Trophoblast cell (in vitro differentiated cells and primary cell): ENCODE measurements around the gene TANGO6.

Experiments
- DNase-seq, 2 donors: peaks; one replicate each; pipeline ENCODE4 v3.0.0-alpha.2; 2016
- H2AFZ ChIP-seq: 2 replicates; pipeline ENCODE4 v1.6.1; 2013; ENCODE audit warnings: low read length, moderate library complexity, mild to moderate bottlenecking; ENCODE audit not compliant: insufficient read depth, poor library complexity
- H2AK5ac ChIP-seq: 2 replicates; pipeline ENCODE4 v1.6.1; 2013; ENCODE audit warnings: mild to moderate bottlenecking, low read length
- H2BK120ac ChIP-seq: 2 replicates; pipeline ENCODE4 v1.6.1; 2013; ENCODE audit warnings: low read length, mild to moderate bottlenecking, moderate library complexity; ENCODE audit not compliant: insufficient read depth, poor library complexity
- H2BK12ac ChIP-seq: 2 replicates; pipeline ENCODE4 v1.6.1; 2013; ENCODE audit warnings: mild to moderate bottlenecking, low read length, moderate library complexity
- H2BK5ac ChIP-seq: 2 replicates; pipeline ENCODE4 v1.6.1; 2013; ENCODE audit warnings: low read length, low read depth, moderate library complexity, mild to moderate bottlenecking; ENCODE audit not compliant: poor library complexity
- H3K14ac ChIP-seq: 2 replicates; pipeline ENCODE4 v1.6.1; 2013; ENCODE audit warnings: mild to moderate bottlenecking, low read length
- H3K18ac ChIP-seq: 2 replicates; pipeline ENCODE4 v1.6.1; 2013; ENCODE audit warnings: mild to moderate bottlenecking, low read length
- H3K23ac ChIP-seq: 2 replicates; pipeline ENCODE4 v1.6.1; 2013; ENCODE audit warnings: low read length
- H3K27ac ChIP-seq: 2 replicates; pipeline ENCODE4 v1.5.1; 2013; ENCODE audit warnings: low read depth, mild to moderate bottlenecking, inconsistent platforms, low read length, moderate library complexity
- H3K27me3 ChIP-seq: 2 replicates; pipeline ENCODE4 v1.6.1; 2013; ENCODE audit warnings: inconsistent platforms, mild to moderate bottlenecking, low read length, moderate library complexity; ENCODE audit not compliant: insufficient read depth
- H3K36me3 ChIP-seq, 2 experiments: 1 replicate in 1 of 2; 2 replicates in 1 of 2; pipeline ENCODE4 v1.6.1; 2013; ENCODE audit warnings: low read length in 2 of 2, mild to moderate bottlenecking in 2 of 2, moderate library complexity in 1 of 2; ENCODE audit not compliant: insufficient read depth in 2 of 2, control insufficient read depth in 1 of 2
- H3K4ac ChIP-seq: 2 replicates; pipeline ENCODE4 v1.6.1; 2013; ENCODE audit warnings: low read depth, mild to moderate bottlenecking, low read length, moderate library complexity
- H3K4me1 ChIP-seq, 2 experiments: 1 replicate in 1 of 2; 2 replicates in 1 of 2; pipeline ENCODE4 v1.6.1; 2013; ENCODE audit warnings: low read length in 2 of 2, mild to moderate bottlenecking in 2 of 2, moderate library complexity in 1 of 2; ENCODE audit not compliant: insufficient read depth in 2 of 2, control insufficient read depth in 1 of 2
- H3K4me2 ChIP-seq: 2 replicates; pipeline ENCODE4 v1.6.1; 2013; ENCODE audit warnings: inconsistent platforms, mild to moderate bottlenecking, low read length, moderate library complexity
- H3K4me3 ChIP-seq: 2 replicates; pipeline ENCODE4 v1.5.1; 2013; ENCODE audit warnings: mild to moderate bottlenecking, low read depth, low read length, inconsistent platforms
- H3K79me1 ChIP-seq: one replicate; pipeline ENCODE4 v1.6.1; 2013; ENCODE audit warnings: low read length
- H3K79me2 ChIP-seq: 2 replicates; pipeline ENCODE4 v1.6.1; 2013; ENCODE audit warnings: low read length, mild to moderate bottlenecking; ENCODE audit not compliant: control insufficient read depth, insufficient read depth, poor library complexity
- H3K9ac ChIP-seq: 2 replicates; pipeline ENCODE4 v1.6.1; 2013; ENCODE audit warnings: mild to moderate bottlenecking, low read length
- H3K9me3 ChIP-seq: 2 replicates; pipeline ENCODE4 v1.6.1; 2013; ENCODE audit warnings: low read depth, mild to moderate bottlenecking, control low read depth, inconsistent platforms, low read length; ENCODE audit not compliant: insufficient read depth
- H4K12ac ChIP-seq: 2 replicates; pipeline ENCODE4 v1.6.1; 2013; ENCODE audit warnings: low read depth, mild to moderate bottlenecking, low read length, moderate library complexity
- H4K8ac ChIP-seq: 2 replicates; pipeline ENCODE4 v1.6.1; 2013; ENCODE audit warnings: low read depth, mild to moderate bottlenecking, low read length, moderate library complexity
- H4K91ac ChIP-seq: one replicate; pipeline ENCODE4 v1.6.1; 2013; ENCODE audit warnings: low read depth, mild to moderate bottlenecking, low read length, moderate library complexity
- WGBS: extraction: QIAGEN DNeasy Blood & Tissue Kit; methylation state at CpG from one replicate; pipeline ENCODE4 v1.1.7; 2013; ENCODE audit warnings: missing lambda C conversion rate; ENCODE audit not compliant: insufficient read length, insufficient coverage; ENCODE audit errors: extremely low coverage; 5-methylcytosine and 5-hydroxymethylcytosine counted together

TANGO6 gene

DNA sequence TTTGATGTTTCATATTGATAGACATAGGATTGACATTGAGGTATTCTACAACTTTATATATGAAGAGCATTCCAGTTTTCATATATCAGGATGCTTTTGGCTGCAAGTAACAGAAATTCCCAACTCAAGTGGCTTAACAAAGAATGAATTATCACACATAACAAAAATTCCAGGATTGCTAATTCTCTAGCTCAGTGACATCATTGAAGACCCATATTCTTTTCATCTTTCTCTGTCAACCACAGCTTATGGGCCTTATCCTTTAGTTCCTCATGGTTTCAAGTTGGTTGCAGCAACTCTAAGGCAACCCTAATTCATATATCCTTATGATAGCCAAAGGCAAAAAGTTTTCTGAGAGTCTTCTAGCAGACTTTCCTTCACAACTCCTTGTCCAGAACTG lies 170.7 kb downstream of the TANGO6 start:
- H3K14ac ChIP-seq, result no peak overlapping the region
- no peaks in the 10 kb centered on the region for H3K36me3 ChIP-seq
- H2AK5ac ChIP-seq, result no peak overlapping the region
- no peak overlapping the region for H3K9ac ChIP-seq
- H4K91ac ChIP-seq, result no peak overlapping the region
- no peak overlapping the region for H2BK120ac ChIP-seq
- H3K23ac ChIP-seq, result no peak overlapping the region
- no peak overlapping the region for H3K18ac ChIP-seq
- no peak overlapping the region for H4K8ac ChIP-seq
- no peaks in the 10 kb centered on the region for H3K79me2 ChIP-seq
- H3K4me2 ChIP-seq, result no peak overlapping the region
- H2AFZ ChIP-seq, result no peak overlapping the region
- H3K4me3 ChIP-seq, result no peak overlapping the region
- H3K79me1 ChIP-seq, result no peaks in the 10 kb centered on the region
- H3K4ac ChIP-seq, result no peak overlapping the region
- DNase-seq, result peak in 1 of 2 donors; percentile 77
- H3K9me3 ChIP-seq, result no peaks in the 10 kb centered on the region
- no peak overlapping the region for H2BK5ac ChIP-seq
- H2BK12ac ChIP-seq, result no peak overlapping the region
- peaks cover 3 to 4% of the 10 kb centered on the region in 2 experiments for H3K4me1 ChIP-seq
- no peak overlapping the region for H3K27ac ChIP-seq
- H3K27me3 ChIP-seq, result no peaks in the 10 kb centered on the region
- no peak overlapping the region for H4K12ac ChIP-seq

- H2AK5ac ChIP-seq, result no peak overlapping the region
- no peak overlapping the region for H3K27ac ChIP-seq
- H3K36me3 ChIP-seq, result no peaks in the 10 kb centered on the region
- H2AFZ ChIP-seq, result no peak overlapping the region
- no peaks in the 10 kb centered on the region for H3K79me1 ChIP-seq
- no peak overlapping the region for H2BK12ac ChIP-seq
- H2BK5ac ChIP-seq, result no peak overlapping the region
- H3K4ac ChIP-seq, result no peak overlapping the region
- H3K79me2 ChIP-seq, result no peaks in the 10 kb centered on the region
- H3K4me1 ChIP-seq, result peaks cover 3 to 4% of the 10 kb centered on the region in 2 experiments
- no peaks in the 10 kb centered on the region for H3K9me3 ChIP-seq
- H2BK120ac ChIP-seq, result no peak overlapping the region
- no peak overlapping the region for H4K91ac ChIP-seq
- H4K12ac ChIP-seq, result no peak overlapping the region
- no peak overlapping the region for H3K4me2 ChIP-seq
- no peak overlapping the region for H3K9ac ChIP-seq
- H3K18ac ChIP-seq, result no peak overlapping the region
- DNase-seq, result no peak
- H4K8ac ChIP-seq, result no peak overlapping the region
- H3K14ac ChIP-seq, result no peak overlapping the region
- no peaks in the 10 kb centered on the region for H3K27me3 ChIP-seq
- H3K23ac ChIP-seq, result no peak overlapping the region
- no peak overlapping the region for H3K4me3 ChIP-seq
These were observed 171.5 kb downstream of the TANGO6 start for GRCh38 chr16:69014811-69015210.

DNA sequence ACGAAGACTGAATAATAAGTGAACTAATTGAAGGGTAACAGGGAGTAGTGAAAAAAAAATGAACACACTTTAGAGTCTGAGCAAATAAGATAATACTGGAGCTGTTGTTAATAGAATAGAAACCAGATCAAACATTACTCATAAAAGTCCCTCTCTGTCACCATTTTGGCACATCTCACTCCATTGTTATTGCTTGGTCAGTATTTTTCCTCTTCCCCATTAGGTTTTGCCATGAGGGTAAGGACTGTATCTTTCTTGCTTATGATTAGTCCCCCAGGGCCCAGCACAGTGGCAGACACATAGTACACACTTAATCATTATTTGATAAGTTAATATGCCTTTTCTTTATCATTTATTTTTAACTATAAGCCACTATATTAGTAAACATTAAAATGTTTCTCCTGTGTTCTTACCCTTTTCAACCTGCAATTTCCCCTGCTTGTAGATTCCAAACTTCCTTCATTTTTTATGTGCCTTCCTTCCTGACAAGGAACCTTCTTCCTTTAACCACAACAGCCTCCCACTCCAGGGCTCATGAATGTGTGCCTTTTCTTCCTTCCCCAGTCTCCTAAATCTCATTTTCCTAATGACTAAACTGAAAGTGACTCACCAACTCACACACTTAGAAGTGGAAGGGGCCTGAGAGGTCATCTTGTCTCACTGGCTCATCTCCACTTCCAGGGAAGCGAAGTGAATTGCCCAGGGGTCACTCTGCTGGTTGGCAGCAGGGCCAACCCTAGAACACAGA lies 173.9 kb downstream of the TANGO6 start:
- no peak overlapping the region for H2AFZ ChIP-seq
- H3K4me3 ChIP-seq, result no peak overlapping the region
- H2AK5ac ChIP-seq, result no peak overlapping the region
- H4K91ac ChIP-seq, result no peak overlapping the region
- no peak overlapping the region for H2BK5ac ChIP-seq
- H3K9ac ChIP-seq, result no peak overlapping the region
- no peak overlapping the region for H3K14ac ChIP-seq
- WGBS, result no CpG with 5 or more reads among the region's 2 CpGs
- H2BK120ac ChIP-seq, result no peak overlapping the region
- no peaks in the 10 kb centered on the region for H3K27me3 ChIP-seq
- no peak overlapping the region for H3K4ac ChIP-seq
- H3K79me1 ChIP-seq, result no peaks in the 10 kb centered on the region
- no peak overlapping the region for H2BK12ac ChIP-seq
- no peak overlapping the region for H4K8ac ChIP-seq
- no peak for DNase-seq
- peaks cover 3 to 4% of the 10 kb centered on the region in 2 experiments for H3K4me1 ChIP-seq
- H3K18ac ChIP-seq, result no peak overlapping the region
- H3K79me2 ChIP-seq, result no peaks in the 10 kb centered on the region
- no peak overlapping the region for H3K4me2 ChIP-seq
- H4K12ac ChIP-seq, result no peak overlapping the region
- no peak overlapping the region for H3K23ac ChIP-seq
- no peak overlapping the region for H3K27ac ChIP-seq
- no peaks in the 10 kb centered on the region for H3K36me3 ChIP-seq
- no peaks in the 10 kb centered on the region for H3K9me3 ChIP-seq

- H3K4ac ChIP-seq, result no peak overlapping the region
- no peak overlapping the region for H4K12ac ChIP-seq
- no peak overlapping the region for H3K4me2 ChIP-seq
- H3K9me3 ChIP-seq, result no peaks in the 10 kb centered on the region
- H3K4me1 ChIP-seq, result peaks cover 3 to 4% of the 10 kb centered on the region in 2 experiments
- H2BK5ac ChIP-seq, result no peak overlapping the region
- no peak overlapping the region for H3K4me3 ChIP-seq
- H3K79me1 ChIP-seq, result no peaks in the 10 kb centered on the region
- WGBS, result no CpG with 5 or more reads among the region's 1 CpG
- no peak overlapping the region for H3K23ac ChIP-seq
- H2AK5ac ChIP-seq, result no peak overlapping the region
- H3K79me2 ChIP-seq, result no peaks in the 10 kb centered on the region
- no peak for DNase-seq
- no peak overlapping the region for H3K18ac ChIP-seq
- no peak overlapping the region for H4K91ac ChIP-seq
- no peak overlapping the region for H3K14ac ChIP-seq
- no peak overlapping the region for H2BK12ac ChIP-seq
- H2BK120ac ChIP-seq, result no peak overlapping the region
- H3K27me3 ChIP-seq, result no peaks in the 10 kb centered on the region
- no peaks in the 10 kb centered on the region for H3K36me3 ChIP-seq
- H3K9ac ChIP-seq, result no peak overlapping the region
- no peak overlapping the region for H3K27ac ChIP-seq
- no peak overlapping the region for H2AFZ ChIP-seq
- no peak overlapping the region for H4K8ac ChIP-seq
These were observed 176.5 kb downstream of the TANGO6 start for GRCh38 chr16:69019811-69020210.
